ENCODE data around the gene FNDC1.

The FNDC1 gene

DNA sequence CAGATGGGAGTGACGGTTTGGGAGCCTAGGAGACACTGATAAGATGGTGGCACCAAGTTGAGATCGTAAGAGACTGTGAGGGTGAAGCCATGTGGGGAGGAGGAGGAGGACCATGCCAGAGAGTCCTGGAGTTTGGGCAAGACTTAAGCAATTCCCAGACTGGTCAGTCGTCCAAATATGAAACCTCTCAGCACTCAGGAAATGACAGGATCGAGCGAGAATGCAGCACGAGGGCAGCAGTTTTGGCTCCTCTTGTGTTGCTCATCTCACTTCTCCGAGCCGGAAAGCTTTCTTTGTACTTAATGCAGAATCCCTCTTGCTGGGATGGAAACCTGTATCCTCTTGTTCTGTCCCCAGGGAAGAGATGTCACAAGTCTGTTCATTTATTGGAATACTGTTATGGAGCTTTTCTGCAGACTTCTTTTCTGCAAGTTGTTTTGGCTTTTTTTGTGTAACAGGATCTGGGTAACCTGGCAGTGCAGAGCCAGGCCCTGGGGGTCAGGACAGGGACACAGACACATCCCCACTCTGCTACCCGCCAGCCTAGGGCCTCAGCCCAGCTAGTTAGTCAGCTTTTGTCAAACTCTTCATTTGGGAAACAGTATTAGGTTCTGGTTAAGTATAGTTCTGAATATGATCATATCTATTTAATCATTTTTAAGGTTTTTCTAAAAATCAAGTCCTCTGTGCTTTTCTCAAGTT is 34.3 kb downstream of the FNDC1 start:
- H3K4me3 ChIP-seq (ENCODE audit: low read depth, low read length): no peak overlapping the region

DNA sequence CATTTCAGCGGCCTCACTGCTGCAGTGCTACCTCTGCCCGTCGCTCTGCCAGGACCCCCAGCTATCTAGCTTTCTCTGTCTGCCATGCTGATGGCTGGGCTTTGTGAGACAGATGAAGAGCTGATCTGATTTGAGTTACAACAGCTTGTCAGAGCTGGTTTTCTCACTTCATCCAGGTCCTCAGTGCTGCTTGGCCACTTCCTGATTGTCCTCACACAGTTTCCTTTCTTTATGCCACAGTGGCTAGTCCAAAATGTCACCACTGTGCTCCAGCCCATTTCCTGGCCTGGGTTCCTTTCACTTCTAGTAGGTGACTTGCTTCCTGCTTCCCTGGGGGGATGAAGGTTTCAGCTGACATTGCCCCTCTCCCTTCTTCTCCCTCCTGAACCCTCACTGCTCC is 35.4 kb downstream of the FNDC1 start:
- H3K4me3 ChIP-seq (ENCODE audit: low read depth, low read length): no peak overlapping the region

DNA sequence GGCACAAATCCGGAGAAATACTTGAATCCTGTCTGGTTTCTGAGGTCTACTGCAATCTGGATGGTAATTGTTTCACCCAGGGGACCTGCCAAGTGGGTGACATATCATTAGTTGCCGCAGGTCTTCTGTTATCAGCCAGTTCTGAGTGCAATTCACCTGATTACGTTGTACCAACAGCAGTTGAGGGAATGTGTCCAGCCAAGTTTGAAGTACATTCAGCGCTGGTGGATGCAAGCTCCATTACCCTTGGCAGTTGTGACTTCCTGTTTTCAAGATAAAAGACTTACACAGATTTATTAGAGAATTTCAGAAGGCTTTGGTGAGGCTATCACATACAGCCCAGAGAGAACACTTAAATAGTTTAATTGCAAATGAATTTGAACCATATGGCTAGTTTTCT is 42.8 kb downstream of the FNDC1 start:
- H3K4me3 ChIP-seq (ENCODE audit: low read depth, low read length): no peak overlapping the region

DNA sequence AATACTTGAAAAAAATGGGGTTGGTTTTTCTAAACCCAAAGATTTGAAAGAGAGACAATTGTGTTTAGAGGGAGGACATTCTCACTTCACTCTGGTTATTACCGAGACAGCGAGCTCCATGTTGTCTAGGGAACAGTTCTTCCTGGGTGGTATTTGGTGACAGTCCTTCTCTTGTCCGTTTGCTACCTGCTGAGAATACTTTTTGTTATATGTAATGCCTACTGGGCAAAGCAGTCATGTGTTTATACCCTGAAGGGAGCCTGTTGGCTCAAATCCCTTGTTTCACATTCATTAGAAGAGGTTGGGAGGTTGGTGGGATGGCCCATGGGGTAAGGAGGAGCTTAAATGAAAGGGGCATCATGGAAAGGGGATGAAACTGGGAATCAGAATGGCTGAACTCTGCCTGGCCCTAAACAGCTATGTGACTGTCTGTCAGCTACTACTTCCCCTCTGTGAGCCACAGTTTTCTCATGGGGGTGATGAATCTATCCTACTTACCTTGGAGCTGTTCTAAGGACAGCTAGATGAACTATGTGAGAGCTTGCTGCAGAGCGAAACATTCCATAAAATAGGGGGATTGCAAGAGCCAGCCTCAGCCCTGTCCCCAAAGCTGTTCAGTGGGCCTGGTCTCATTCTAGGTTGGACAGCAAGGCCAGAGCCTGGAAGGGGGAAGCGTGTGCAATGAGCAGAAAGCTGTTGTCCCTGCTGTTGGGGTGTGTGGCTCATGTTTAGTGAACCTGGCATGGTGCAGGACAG is 43.5 kb downstream of the FNDC1 start:
- H3K4me3 ChIP-seq (ENCODE audit: low read depth, low read length): no peak overlapping the region

DNA sequence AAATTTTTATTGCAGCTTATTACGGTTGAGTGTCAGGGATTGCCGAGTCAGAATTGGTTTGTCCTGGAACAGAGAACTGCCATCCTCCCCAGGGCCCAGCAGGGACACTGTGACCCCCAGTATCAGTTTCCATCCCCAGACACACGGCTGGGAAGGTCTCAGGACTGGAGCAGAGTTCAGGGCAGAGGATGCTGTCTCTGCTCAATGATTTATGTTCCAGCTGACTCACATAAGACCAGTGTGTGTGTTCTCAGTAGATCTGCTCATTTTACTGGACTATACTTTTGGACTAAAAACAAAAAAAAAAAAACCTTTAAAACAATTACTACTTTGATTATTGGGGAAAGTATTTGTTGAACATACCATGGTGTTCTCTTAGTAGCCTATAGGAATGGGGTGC is 44.2 kb downstream of the FNDC1 start:
- H3K4me3 ChIP-seq (ENCODE audit: low read depth, low read length): no peak overlapping the region

DNA sequence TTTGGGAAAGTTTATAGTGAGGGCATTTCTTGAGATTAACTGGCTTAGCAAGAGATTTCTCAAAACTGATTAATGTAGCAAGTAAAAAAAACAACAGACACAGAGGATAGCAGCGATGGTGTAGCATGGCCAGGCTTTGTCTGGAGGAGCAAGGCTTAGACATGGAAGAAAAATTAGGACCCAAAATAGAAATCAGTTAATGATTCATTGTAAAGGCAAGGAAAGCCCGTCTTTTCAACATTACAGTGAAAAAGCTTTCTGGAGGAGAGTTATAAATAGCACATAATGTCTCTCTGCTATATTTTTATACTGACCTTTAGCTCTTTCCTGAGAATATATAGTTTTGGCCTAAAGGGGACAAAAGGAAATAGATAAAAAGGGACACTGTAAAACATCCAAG is 45.1 kb downstream of the FNDC1 start:
- H3K4me3 ChIP-seq (ENCODE audit: low read depth, low read length): no peak overlapping the region

DNA sequence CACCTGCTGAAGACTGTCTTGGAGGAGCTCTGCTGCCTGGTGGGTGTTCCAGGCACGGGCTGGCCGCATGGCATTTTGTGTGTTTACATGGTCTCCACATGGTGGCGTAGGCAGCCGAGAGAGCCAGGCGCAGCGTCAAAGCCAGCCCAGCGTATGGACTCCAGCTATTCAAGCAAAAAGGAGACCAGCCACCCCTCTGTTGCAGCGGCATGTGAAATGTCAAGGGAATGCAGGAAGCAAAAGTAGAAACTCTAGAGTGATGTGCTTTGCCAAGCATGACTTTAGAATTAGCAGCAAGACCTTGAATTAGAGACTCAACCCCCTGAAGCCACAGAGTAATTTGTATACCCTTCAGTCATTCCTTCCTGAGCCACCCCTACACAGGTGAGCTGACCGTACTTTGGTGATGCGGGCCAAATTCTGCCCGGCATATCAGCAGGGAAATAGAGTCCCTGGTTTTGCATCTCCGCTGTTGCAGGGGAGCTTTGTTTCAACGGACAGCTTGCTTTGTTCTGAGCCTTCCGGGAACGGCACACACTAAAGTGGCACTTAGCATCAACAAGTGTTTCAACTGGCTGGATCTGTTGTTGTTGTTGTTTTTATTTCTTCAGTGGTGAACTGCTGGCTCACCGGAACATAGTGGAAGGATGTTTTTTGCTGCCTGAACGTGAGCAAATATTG is 48.5 kb downstream of the FNDC1 start:
- H3K4me3 ChIP-seq (ENCODE audit: low read depth, low read length): no peak overlapping the region

DNA sequence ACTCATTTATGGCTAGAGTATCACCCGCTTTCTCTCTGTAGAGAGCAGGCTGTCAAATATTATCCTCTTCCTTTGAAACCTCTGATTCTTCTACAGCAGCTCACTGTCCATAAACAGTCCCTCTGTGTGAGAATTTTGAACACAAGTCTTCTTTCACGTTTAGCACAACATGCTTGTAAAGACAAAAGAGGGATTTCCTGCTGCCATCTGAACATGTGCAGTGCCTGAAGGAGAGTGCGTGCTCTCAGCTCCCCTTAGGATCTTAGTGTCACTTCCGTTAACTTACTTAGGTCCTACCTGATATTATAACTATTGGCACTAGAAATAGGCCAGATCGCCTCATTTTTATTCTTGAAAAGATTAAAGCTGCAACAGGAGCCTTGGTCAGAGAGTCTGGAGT is 50.9 kb downstream of the FNDC1 start:
- H3K4me3 ChIP-seq (ENCODE audit: low read depth, low read length): no peak overlapping the region

DNA sequence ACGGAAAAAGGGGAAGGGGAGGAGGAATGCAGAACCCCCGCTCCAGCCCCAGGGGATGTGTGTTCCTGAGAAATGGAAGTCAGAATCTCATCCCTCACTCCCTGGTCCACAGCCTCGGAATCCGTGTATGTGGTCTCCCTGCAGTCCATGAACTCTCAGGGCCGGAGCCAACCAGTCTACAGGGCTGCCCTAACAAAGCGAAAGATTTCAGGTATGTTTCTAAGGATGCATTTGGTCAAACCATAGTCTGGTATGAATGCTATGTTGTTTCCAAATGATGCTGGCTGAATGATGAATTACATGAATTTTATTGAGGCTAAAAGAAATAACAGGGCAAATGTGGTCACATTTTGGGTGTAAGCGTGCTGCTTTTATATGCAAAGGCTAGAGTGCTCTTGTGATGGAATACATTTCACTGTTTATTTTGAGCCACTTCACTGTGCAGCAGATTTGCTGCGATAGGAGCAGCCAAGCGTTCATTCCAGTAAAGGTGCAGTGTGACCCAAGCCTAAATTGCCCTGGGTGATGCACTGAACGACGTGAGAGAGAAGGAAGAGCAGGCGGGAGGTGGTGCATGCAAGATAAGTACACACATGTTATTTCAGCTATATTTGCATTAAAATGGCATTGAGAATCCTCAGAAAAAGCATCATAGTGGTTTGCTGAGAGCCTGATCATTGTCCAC is 52.4 kb downstream of the FNDC1 start:
- no peak overlapping the region for H3K4me3 ChIP-seq (ENCODE audit: low read depth, low read length)

DNA sequence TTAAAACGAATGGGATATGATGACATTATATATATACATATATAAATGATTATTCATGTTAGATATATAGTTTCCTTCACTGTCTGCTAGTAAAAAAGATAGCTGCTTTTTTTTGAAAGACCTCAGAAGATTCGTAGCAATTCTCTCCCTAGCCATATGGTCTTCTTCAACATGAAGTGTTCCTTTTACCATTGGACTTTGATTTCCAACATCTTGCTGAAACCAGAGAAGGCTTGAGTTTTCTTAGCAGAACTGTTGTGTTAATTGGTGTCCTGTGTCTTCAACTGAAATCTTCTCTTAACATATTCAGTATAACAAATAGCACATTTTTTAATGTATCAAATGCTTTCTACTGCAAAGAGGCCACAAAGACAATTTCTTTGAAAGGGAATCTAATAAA is 55.3 kb downstream of the FNDC1 start:
- H3K4me3 ChIP-seq (ENCODE audit: low read depth, low read length): no peak overlapping the region

DNA sequence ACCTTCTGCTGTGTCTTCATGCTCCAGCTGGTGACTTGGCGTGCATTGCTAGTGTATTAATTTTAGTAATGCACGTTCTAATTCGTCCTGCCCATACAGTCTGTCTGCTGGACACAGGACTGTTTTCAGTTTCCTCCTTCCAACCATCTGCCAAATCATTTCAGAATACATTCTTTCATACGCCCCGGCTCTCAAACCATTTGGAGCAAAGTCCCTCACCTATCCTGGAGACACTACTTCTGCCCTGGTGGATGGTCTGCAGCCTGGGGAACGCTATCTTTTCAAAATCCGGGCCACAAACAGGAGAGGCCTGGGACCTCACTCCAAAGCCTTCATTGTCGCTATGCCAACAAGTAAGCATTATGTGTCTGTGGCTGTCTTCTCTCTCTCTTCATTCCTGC is 60.5 kb downstream of the FNDC1 start:
- H3K4me3 ChIP-seq (ENCODE audit: low read depth, low read length): no peak overlapping the region

DNA sequence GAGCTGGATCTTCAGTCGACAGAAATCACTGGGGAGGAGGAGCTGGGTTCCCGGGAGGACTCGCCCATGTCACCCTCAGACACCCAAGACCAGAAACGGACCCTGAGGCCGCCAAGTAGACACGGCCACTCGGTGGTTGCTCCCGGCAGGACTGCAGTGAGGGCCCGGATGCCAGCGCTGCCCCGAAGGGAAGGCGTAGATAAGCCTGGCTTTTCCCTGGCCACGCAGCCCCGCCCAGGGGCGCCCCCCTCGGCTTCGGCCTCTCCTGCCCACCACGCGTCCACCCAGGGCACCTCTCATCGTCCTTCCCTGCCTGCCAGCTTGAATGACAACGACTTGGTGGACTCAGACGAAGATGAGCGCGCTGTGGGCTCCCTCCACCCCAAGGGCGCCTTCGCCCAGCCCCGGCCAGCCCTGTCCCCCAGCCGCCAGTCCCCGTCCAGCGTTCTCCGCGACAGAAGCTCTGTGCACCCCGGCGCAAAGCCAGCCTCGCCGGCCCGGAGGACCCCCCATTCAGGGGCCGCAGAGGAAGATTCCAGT is 63.0 kb downstream of the FNDC1 start:
- no peak overlapping the region for H3K4me3 ChIP-seq (ENCODE audit: low read depth, low read length)

DNA sequence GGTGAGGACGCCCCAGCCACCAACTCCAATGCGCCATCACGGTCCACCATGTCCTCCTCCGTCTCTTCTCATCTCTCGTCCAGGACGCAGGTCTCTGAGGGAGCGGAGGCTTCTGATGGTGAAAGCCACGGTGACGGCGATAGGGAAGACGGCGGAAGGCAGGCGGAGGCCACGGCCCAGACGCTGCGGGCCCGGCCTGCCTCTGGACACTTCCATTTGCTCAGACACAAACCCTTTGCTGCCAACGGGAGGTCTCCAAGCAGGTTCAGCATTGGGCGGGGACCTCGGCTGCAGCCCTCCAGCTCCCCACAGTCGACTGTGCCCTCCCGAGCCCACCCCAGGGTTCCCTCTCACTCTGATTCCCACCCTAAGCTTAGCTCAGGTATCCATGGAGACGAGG is 63.6 kb downstream of the FNDC1 start:
- no peak overlapping the region for H3K4me3 ChIP-seq (ENCODE audit: low read depth, low read length)

DNA sequence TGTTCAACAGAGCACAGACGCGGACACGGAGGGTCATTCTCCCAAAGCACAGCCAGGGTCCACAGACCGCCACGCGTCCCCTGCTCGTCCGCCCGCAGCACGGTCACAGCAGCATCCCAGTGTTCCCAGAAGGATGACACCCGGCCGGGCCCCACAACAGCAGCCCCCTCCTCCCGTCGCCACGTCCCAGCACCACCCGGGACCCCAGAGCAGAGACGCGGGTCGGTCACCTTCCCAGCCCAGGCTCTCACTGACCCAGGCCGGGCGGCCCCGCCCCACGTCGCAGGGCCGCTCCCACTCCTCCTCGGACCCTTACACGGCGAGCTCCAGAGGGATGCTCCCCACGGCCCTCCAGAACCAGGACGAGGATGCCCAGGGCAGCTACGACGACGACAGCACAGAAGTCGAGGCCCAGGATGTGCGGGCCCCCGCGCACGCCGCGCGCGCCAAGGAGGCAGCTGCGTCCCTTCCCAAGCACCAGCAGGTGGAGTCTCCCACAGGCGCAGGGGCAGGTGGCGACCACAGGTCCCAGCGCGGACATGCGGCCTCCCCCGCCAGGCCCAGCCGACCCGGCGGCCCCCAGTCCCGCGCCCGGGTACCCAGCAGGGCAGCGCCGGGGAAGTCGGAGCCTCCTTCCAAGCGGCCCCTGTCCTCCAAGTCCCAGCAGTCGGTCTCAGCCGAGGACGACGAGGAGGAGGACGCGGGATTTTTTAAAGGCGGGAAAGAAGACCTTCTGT is 64.3 kb downstream of the FNDC1 start:
- H3K4me3 ChIP-seq (ENCODE audit: low read depth, low read length): peak overlapping the region; percentile 18

DNA sequence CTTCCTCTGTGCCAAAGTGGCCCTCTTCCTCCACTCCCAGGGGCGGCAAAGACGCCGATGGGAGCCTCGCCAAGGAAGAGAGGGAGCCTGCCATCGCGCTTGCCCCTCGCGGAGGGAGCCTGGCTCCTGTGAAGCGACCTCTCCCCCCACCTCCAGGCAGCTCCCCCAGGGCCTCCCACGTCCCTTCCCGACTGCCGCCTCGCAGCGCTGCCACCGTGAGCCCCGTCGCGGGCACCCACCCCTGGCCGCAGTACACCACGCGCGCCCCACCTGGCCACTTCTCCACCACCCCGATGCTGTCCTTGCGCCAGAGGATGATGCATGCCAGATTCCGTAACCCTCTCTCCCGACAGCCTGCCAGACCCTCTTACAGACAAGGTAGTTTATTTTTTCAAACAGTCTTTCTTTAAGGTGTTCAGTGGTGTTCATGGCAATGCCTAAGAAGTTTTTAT is 64.9 kb downstream of the FNDC1 start:
- H3K4me3 ChIP-seq (ENCODE audit: low read depth, low read length): peak overlapping the region; percentile 18

DNA sequence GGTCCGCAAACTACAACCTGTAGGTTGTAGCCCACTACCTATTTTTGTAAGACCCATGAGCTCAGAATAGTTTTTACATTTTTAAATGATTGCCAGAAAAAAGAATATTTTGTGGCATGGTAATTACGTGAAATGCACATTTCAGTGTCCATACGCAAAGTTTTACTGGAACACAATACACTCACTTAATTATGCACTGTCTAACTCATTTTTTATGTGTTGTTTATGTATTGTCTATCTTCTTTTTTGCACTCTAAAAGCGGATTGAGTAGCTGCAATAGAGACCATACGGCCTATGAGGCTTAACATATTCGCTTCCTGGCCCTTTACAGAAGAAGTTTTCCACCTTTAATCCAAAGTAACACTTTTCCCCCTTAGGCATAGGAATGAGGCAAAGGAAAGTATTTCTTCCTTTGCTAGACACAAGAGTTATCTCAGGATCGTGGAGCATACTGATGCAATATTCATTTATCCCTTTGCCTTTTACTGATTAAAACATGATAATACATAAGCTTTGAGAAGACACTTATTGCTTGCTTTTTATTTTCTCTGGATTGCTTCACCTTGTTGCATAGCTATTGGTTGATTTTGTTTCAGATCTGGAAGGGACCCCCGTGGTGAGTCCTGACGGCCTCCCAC is 69.8 kb downstream of the FNDC1 start:
- H3K4me3 ChIP-seq (ENCODE audit: low read depth, low read length): no peak overlapping the region

DNA sequence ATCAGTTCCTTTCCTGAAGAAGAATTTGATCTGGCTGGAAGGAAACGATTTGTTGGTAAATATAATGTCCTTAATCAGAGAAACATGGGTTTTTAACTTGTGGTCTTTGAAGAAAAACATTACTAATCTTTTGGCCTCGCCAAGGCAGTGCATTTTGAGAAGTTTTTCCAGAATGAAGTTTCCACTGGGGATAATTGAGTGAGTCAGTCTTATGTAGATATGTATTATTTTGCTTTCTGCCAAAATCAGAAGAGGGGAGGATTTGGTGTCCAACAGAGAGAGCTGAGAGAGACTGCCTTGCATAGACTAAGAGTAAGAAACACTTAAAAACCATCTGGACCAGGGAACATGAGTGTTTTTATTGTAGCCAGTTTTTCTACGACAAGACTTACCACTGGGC is 79.9 kb downstream of the FNDC1 start:
- H3K4me3 ChIP-seq (ENCODE audit: low read depth, low read length): no peak overlapping the region

DNA sequence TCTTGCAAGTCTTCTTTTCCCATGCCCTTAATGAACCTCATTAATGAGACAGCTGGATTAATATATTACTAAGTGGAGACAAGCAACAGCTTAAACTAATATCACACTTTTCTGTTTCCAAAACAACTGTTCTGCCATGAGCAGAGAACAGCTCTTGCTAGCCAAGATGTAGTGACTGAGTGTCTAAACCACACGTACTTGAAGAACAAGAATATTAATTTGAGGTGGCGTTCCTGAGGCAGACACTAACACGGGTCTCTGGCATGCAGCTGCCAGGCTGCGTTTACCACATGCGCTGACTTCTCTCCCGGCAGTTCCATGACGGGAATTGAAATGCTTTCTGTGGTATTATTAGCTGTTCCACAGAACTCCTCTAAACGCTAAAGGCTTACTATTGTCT is 80.6 kb downstream of the FNDC1 start:
- H3K4me3 ChIP-seq (ENCODE audit: low read depth, low read length): no peak overlapping the region

DNA sequence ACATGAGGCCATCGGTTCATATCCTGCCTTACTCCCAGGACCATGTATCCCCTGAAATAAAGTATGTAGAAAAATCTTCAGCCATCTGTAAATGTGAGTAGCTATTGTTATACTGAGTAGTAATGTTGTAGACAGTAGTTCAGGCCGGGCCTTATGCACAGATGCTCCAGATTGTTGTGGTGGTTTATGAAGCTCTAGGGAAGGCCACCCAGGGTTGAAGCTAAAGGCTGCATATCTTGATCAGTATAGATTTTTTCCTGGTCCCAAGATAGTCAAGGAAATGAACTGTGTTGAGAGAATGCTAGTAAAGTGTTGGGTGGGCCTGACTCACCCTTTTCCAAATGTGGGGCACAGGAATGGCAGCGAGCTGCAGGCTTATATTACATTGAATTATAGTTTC is 81.4 kb downstream of the FNDC1 start:
- H3K4me3 ChIP-seq (ENCODE audit: low read depth, low read length): no peak overlapping the region

DNA sequence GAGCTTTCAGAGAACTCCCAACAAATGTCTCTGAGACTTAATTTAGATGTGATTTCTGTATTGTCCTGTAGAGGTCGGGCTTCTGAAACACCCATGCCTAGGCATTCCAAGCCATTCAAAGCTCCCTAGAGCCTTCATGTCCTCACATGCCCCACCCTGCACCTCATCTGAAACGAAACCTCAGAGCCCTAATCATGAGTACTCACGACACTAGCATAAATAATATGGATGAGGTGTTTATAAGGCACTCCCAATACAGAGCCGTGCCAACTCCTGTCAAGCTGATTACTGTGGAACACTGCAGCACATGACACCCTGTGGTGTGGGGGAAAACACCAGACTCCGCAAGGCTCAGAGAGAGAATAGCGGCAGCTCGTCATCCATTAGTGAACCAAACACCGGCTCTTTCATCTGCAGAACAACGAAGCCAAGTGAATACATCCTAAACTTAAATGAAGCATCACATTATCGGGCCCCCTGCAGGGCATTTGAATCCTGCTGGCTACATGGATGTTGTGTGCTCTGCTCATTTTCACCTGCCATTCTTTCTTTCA is 83.8 kb downstream of the FNDC1 start:
- H3K4me3 ChIP-seq (ENCODE audit: low read depth, low read length): no peak overlapping the region
